PC-3 (cell line): Measurements from ENCODE around the gene GLYATL1.

ENCODE experiments used
- CTCF ChIP-seq: fragments of 300-600 bp; sonication (generic); conservative IDR thresholded peaks from 2 replicates; pipeline ENCODE4 v1.5.1; 2017; ENCODE audit warnings: antibody characterized with exemption, low read depth, mild to moderate bottlenecking, low read length
- EZH2 ChIP-seq: fragments of 300-600 bp; sonication (generic); IDR thresholded peaks from one replicate; pipeline ENCODE4 v1.6.1; 2017; ENCODE audit warnings: antibody characterized with exemption, mild to moderate bottlenecking, low read length; ENCODE audit not compliant: unreplicated experiment
- EZH2phosphoT487 ChIP-seq: fragments of 300-600 bp; sonication (generic); IDR thresholded peaks from 2 replicates; pipeline ENCODE4 v1.6.1; 2018; ENCODE audit warnings: mild to moderate bottlenecking, antibody characterized with exemption, low read length, borderline replicate concordance

GRCh38 chr11:58926695-58927094, 12.6 kb upstream of the GLYATL1 start:
- TF ChIP-seq CTCF (no peak), EZH2phosphoT487 (no peak), EZH2 (no peak)
